M059J (cell line): Measurements from ENCODE around the gene DEFB131A. TPM values are rescaled to one million over a fixed set of nuclear protein-coding genes. Genes with fewer than 3 reads are reported as not detected.
"Not testable (repeated sequence)": the region's sequence is repeated elsewhere in the genome, so short reads cannot be mapped to it uniquely, and the experiment has no call there.

ENCODE experiments used
- DNase-seq: peaks from one replicate; pipeline ENCODE4 v3.0.0-alpha.2; 2012; ENCODE audit warnings: low read depth
- total RNA-seq: library from RNA; depleted of rRNA; stranded (reverse); fragments of >200 nt; shearing (Covaris generic); gene quantifications from 2 replicates; pipeline ENCODE4 v1.2.3, GENCODE V29; 2014; rRNA removed

Gene DEFB131A
- total RNA-seq, 1 experiment from 2014 or later, result not detected

- DNase-seq, result not testable (repeated sequence)
Measured at GRCh38 chr4:9494256-9495035, 50.2 kb downstream of the DEFB131A start.

GRCh38 chr4:9495443-9495842, 51.2 kb downstream of the DEFB131A start:
- DNase-seq, result peak; percentile 36

- DNase-seq, result not testable (repeated sequence)
Measured at GRCh38 chr4:9497575-9498467, 53.6 kb downstream of the DEFB131A start.

GRCh38 chr4:9498468-9499040, 54.3 kb downstream of the DEFB131A start:
- DNase-seq, result not testable (repeated sequence)

- not testable (repeated sequence) for DNase-seq
Measured at GRCh38 chr4:9499974-9500487, 55.8 kb downstream of the DEFB131A start.

Other genes with a start within 250 kb of the DEFB131A start
- gene USP17L10, start 233.8 kb upstream of the DEFB131A start, total RNA-seq, result not detected in 2 replicates
- gene USP17L11, start 229.0 kb upstream of the DEFB131A start, total RNA-seq, result not detected in 2 replicates
- not detected in 2 replicates for gene USP17L12, start 224.3 kb upstream of the DEFB131A start, total RNA-seq
- gene USP17L13, start 219.5 kb upstream of the DEFB131A start, total RNA-seq, result not detected in 2 replicates
- not detected in 2 replicates for gene USP17L15, start 210.0 kb upstream of the DEFB131A start, total RNA-seq
- gene USP17L17, start 200.5 kb upstream of the DEFB131A start, total RNA-seq, result not detected in 2 replicates
- gene USP17L18, start 195.8 kb upstream of the DEFB131A start, total RNA-seq, result not detected in 2 replicates
- not detected in 2 replicates for gene USP17L19, start 191.0 kb upstream of the DEFB131A start, total RNA-seq
- not detected in 2 replicates for gene USP17L20, start 186.3 kb upstream of the DEFB131A start, total RNA-seq
- gene USP17L21, start 181.5 kb upstream of the DEFB131A start, total RNA-seq, result not detected in 2 replicates
- not detected in 2 replicates for gene USP17L22, start 176.8 kb upstream of the DEFB131A start, total RNA-seq
- gene USP17L24, start 119.2 kb upstream of the DEFB131A start, total RNA-seq, result not detected in 2 replicates
- gene USP17L25, start 114.5 kb upstream of the DEFB131A start, total RNA-seq, result not detected in 2 replicates
- not detected in 2 replicates for gene USP17L26, start 109.8 kb upstream of the DEFB131A start, total RNA-seq
- gene USP17L5, start 105.0 kb upstream of the DEFB131A start, total RNA-seq, result not detected in 2 replicates
- not detected in 2 replicates for gene USP17L27, start 100.3 kb upstream of the DEFB131A start, total RNA-seq
- not detected in 2 replicates for gene USP17L28, start 95.5 kb upstream of the DEFB131A start, total RNA-seq
- not detected in 2 replicates for gene USP17L29, start 90.8 kb upstream of the DEFB131A start, total RNA-seq
- gene USP17L30, start 81.3 kb upstream of the DEFB131A start, total RNA-seq, result not detected in 2 replicates